Prostate gland (tissue), 2 donors: ENCODE results near the gene PDGFC. TPM values are rescaled to one million over a fixed set of nuclear protein-coding genes. Genes with fewer than 3 reads are reported as not detected.

Source experiments
- DNase-seq: peaks from one replicate; pipeline ENCODE4 v3.0.0-alpha.2; 2019; ENCODE audit warnings: low spot score
- H3K27ac ChIP-seq, 2 donors: fragments of 200-600 bp; sonication (generic); 2 replicates each; pipeline ENCODE4 v1.5.1; 2017 to 2019
- H3K27me3 ChIP-seq: fragments of 200-600 bp; sonication (generic); replicated peaks from 2 replicates; pipeline ENCODE4 v1.5.1; 2019; ENCODE audit not compliant: insufficient read depth
- H3K36me3 ChIP-seq, 2 donors: fragments of 200-600 bp; sonication (generic); 1 replicate in 1 of 2; 2 replicates in 1 of 2; pipeline versions ENCODE4 v1.5.1 to v1.8.1; 2017 to 2019
- H3K4me1 ChIP-seq: fragments of 200-600 bp; sonication (generic); replicated peaks from 2 replicates; pipeline ENCODE4 v1.5.1; 2019
- H3K4me3 ChIP-seq, 2 donors: fragments of 200-600 bp; sonication (generic); 2 replicates each; pipeline ENCODE4 v1.5.1; 2017 to 2019
- H3K9me3 ChIP-seq: fragments of 200-600 bp; sonication (generic); 2 replicates; pipeline ENCODE4 v1.5.1; 2017
- CTCF ChIP-seq, 4 experiments: fragments of 200-600 bp in 2 of 4; fragments of 450-650 bp in 2 of 4; sonication (generic) in 2 of 4; IDR thresholded peaks; 1 replicate in 3 of 4; 2 replicates in 1 of 4; pipeline ENCODE4 v1.5.1; 2016 to 2019; ENCODE audit warnings: antibody characterized with exemption in 4 of 4, mild to moderate bottlenecking in 2 of 4, moderate library complexity in 2 of 4
- POLR2A ChIP-seq: fragments of 450-650 bp; IDR thresholded peaks from one replicate; pipeline ENCODE4 v1.6.1; 2016; ENCODE audit warnings: antibody characterized with exemption, mild to moderate bottlenecking
- POLR2AphosphoS5 ChIP-seq: sonication (generic); formaldehyde crosslinking; IDR thresholded peaks from one replicate; pipeline ENCODE4 v1.6.1; 2017; ENCODE audit warnings: antibody characterized with exemption
- WGBS: methylation state at CpG from one replicate; pipeline ENCODE4 v1.1.5; 2018; 5-methylcytosine and 5-hydroxymethylcytosine counted together
- intact Hi-C: fragments of 100-400 bp; cut with DNase I; formaldehyde crosslinking; loops from one replicate; pipeline ENCODE4 v1.14.2; 2022
- total RNA-seq, 2 donors: library from RNA; depleted of rRNA; stranded (reverse); fragments of >200 nt; gene quantifications; one replicate each; pipeline ENCODE4 v1.1.0, GENCODE V29; 2016

Gene PDGFC
- total RNA-seq, 2 donors from 2014 or later: 18.6 to 36.8 TPM

- no peak for TF ChIP-seq POLR2A
- no peak for TF ChIP-seq CTCF (IDR thresholded peaks at IDR 0.05)
- TF ChIP-seq POLR2AphosphoS5: no peak
- DNase-seq: no peak
- no peaks in the 10 kb centered on the region for H3K9me3 ChIP-seq
- H3K36me3 ChIP-seq: no peaks in the 10 kb centered on the region
- no peaks in the 10 kb centered on the region for H3K27me3 ChIP-seq
- H3K4me3 ChIP-seq: no peak overlapping the region
- intact Hi-C loops: no loop called here
- H3K4me1 ChIP-seq: no peaks in the 10 kb centered on the region
- no peak overlapping the region for H3K27ac ChIP-seq
These were observed 46.8 kb downstream of the PDGFC start for GRCh38 chr4:156924774-156925315.

- no peak for TF ChIP-seq CTCF (IDR thresholded peaks at IDR 0.05)
- TF ChIP-seq POLR2AphosphoS5: no peak
- TF ChIP-seq POLR2A: no peak
- Histone ChIP-seq H3K4me3 (no peak overlapping the region), H3K27ac (no peak overlapping the region), H3K27me3 (no peaks in the 10 kb centered on the region), H3K9me3 (no peaks in the 10 kb centered on the region), H3K36me3 (no peaks in the 10 kb centered on the region), H3K4me1 (no peaks in the 10 kb centered on the region)
- WGBS: 33% methylated on average over 1 of the region's 1 CpG
- no peak for DNase-seq
- intact Hi-C loops: no loop called here
These were observed 48.1 kb downstream of the PDGFC start for GRCh38 chr4:156923525-156923924.

GRCh38 chr4:156915221-156915620 lies 56.4 kb downstream of the PDGFC start:
- intact Hi-C loops: no loop called here
- H3K9me3 ChIP-seq: no peaks in the 10 kb centered on the region
- no peak overlapping the region for H3K4me3 ChIP-seq
- H3K27me3 ChIP-seq: no peaks in the 10 kb centered on the region
- TF ChIP-seq CTCF (IDR thresholded peaks at IDR 0.05): no peak
- no peaks in the 10 kb centered on the region for H3K4me1 ChIP-seq
- 92% methylated on average over 2 of the region's 2 CpGs for WGBS
- H3K27ac ChIP-seq: no peak overlapping the region
- H3K36me3 ChIP-seq: no peaks in the 10 kb centered on the region
- DNase-seq: no peak

- TF ChIP-seq POLR2AphosphoS5 (no peak), CTCF (IDR thresholded peaks at IDR 0.05) (no peak), POLR2A (no peak)
- intact Hi-C loops: no loop called here
- Histone ChIP-seq H3K27me3 (no peaks in the 10 kb centered on the region), H3K4me3 (no peak overlapping the region), H3K27ac (no peak overlapping the region), H3K4me1 (no peaks in the 10 kb centered on the region), H3K9me3 (no peaks in the 10 kb centered on the region), H3K36me3 (no peaks in the 10 kb centered on the region)
- WGBS: 97% methylated on average over 4 of the region's 4 CpGs
- no peak for DNase-seq
These were observed 58.4 kb downstream of the PDGFC start for GRCh38 chr4:156913234-156913633.

- TF ChIP-seq POLR2A: no peak
- TF ChIP-seq POLR2AphosphoS5: no peak
- TF ChIP-seq CTCF (IDR thresholded peaks at IDR 0.05): no peak
- WGBS: 91% methylated on average over 2 of the region's 2 CpGs
- Histone ChIP-seq H3K36me3 (no peaks in the 10 kb centered on the region), H3K4me3 (no peak overlapping the region), H3K27me3 (no peaks in the 10 kb centered on the region), H3K27ac (no peak overlapping the region), H3K9me3 (no peaks in the 10 kb centered on the region), H3K4me1 (no peaks in the 10 kb centered on the region)
- DNase-seq: no peak
- intact Hi-C loops: no loop called here
These were observed 62.6 kb downstream of the PDGFC start for GRCh38 chr4:156909010-156909409.
